ENCODE results near the gene LHFPL6.
A peak's percentile ranks its signal among the peaks of the same experiment; 100 is the strongest.

The LHFPL6 gene

GRCh38 chr13:39379667-39380655 lies 223.0 kb downstream of the LHFPL6 start:
- no peak for DNase-seq

GRCh38 chr13:39379118-39379517 lies 223.9 kb downstream of the LHFPL6 start:
- DNase-seq: no peak

GRCh38 chr13:39378306-39378705 lies 224.7 kb downstream of the LHFPL6 start:
- DNase-seq: no peak

- DNase-seq: no peak
Measured at GRCh38 chr13:39377699-39378098, 225.3 kb downstream of the LHFPL6 start.

- DNase-seq: no peak
Measured at GRCh38 chr13:39376076-39376475, 226.9 kb downstream of the LHFPL6 start.

GRCh38 chr13:39375601-39376000 lies 227.4 kb downstream of the LHFPL6 start:
- DNase-seq: no peak

- DNase-seq: no peak
Measured at GRCh38 chr13:39374741-39375189, 228.2 kb downstream of the LHFPL6 start.

- DNase-seq: no peak
Measured at GRCh38 chr13:39373145-39373544, 229.8 kb downstream of the LHFPL6 start.

- no peak for DNase-seq
Measured at GRCh38 chr13:39371706-39372105, 231.3 kb downstream of the LHFPL6 start.

- no peak for DNase-seq
Measured at GRCh38 chr13:39370554-39370953, 232.4 kb downstream of the LHFPL6 start.

GRCh38 chr13:39370048-39370447 lies 232.9 kb downstream of the LHFPL6 start:
- no peak for DNase-seq

GRCh38 chr13:39369161-39369890 lies 233.7 kb downstream of the LHFPL6 start:
- no peak for DNase-seq

GRCh38 chr13:39365879-39366278 lies 237.1 kb downstream of the LHFPL6 start:
- no peak for DNase-seq

GRCh38 chr13:39364947-39365468 lies 238.0 kb downstream of the LHFPL6 start:
- no peak for DNase-seq

GRCh38 chr13:39363382-39363772 lies 239.6 kb downstream of the LHFPL6 start:
- no peak for DNase-seq

- DNase-seq: no peak
Measured at GRCh38 chr13:39362652-39363381, 240.2 kb downstream of the LHFPL6 start.

GRCh38 chr13:39353988-39354387 lies 249.0 kb downstream of the LHFPL6 start:
- DNase-seq: no peak

- no peak for DNase-seq
Measured at GRCh38 chr13:39350461-39350881, 252.5 kb downstream of the LHFPL6 start.

GRCh38 chr13:39349391-39349960 lies 253.5 kb downstream of the LHFPL6 start:
- DNase-seq: no peak

- peak; percentile 53 for DNase-seq
Measured at GRCh38 chr13:39347926-39348901, 254.8 kb downstream of the LHFPL6 start.

GRCh38 chr13:39345982-39346381 lies 257.0 kb downstream of the LHFPL6 start:
- no peak for DNase-seq
